Tibial artery (tissue), 4 donors: Measurements from ENCODE around the gene CP.

Experiments
- DNase-seq, 2 donors: peaks; one replicate each; pipeline ENCODE4 v3.0.0-alpha.2; 2019
- H3K27ac ChIP-seq, 2 donors: fragments of 200-600 bp; sonication (generic) in 1 of 2; 1 replicate in 1 of 2; 2 replicates in 1 of 2; pipeline ENCODE4 v1.5.1; 2018 to 2019; ENCODE audit warnings: mild to moderate bottlenecking in 1 of 2
- H3K27me3 ChIP-seq, 2 donors: fragments of 200-600 bp; sonication (generic) in 1 of 2; one replicate each; pipeline versions ENCODE4 v1.5.1 to v1.6.0; 2016 to 2019
- H3K36me3 ChIP-seq, 3 donors: fragments of 200-600 bp; sonication (generic) in 2 of 3; one replicate each; pipeline ENCODE4 v1.5.1; 2016 to 2019; ENCODE audit warnings: mild to moderate bottlenecking in 2 of 3
- H3K4me1 ChIP-seq, 4 donors: fragments of 200-600 bp; sonication (generic) in 2 of 4; 1 replicate in 3 of 4; 2 replicates in 1 of 4; pipeline ENCODE4 v1.5.1; 2016 to 2019
- H3K4me3 ChIP-seq, 2 donors: fragments of 200-600 bp; sonication (generic) in 1 of 2; 1 replicate in 1 of 2; 2 replicates in 1 of 2; pipeline ENCODE4 v1.5.1; 2018 to 2019; ENCODE audit warnings: mild to moderate bottlenecking in 2 of 2
- H3K9me3 ChIP-seq, 3 donors: fragments of 200-600 bp; sonication (generic) in 1 of 3; one replicate each; pipeline ENCODE4 v1.5.1; 2016 to 2019
- intact Hi-C: fragments of 100-400 bp; cut with DNase I; formaldehyde crosslinking; loops from one replicate; pipeline ENCODE4 v1.15.0; 2023; ENCODE audit warnings: low total_unique reads
- TF ChIP-seq, protein P1 (sequence below), 2 experiments: fragments of 200-600 bp in 1 of 2; fragments of 450-650 bp in 1 of 2; IDR thresholded peaks; one replicate each; pipeline ENCODE4 v1.5.1; 2017 to 2019; ENCODE audit warnings: antibody characterized with exemption in 2 of 2, mild to moderate bottlenecking in 1 of 2, moderate library complexity in 1 of 2

CP gene

DNA sequence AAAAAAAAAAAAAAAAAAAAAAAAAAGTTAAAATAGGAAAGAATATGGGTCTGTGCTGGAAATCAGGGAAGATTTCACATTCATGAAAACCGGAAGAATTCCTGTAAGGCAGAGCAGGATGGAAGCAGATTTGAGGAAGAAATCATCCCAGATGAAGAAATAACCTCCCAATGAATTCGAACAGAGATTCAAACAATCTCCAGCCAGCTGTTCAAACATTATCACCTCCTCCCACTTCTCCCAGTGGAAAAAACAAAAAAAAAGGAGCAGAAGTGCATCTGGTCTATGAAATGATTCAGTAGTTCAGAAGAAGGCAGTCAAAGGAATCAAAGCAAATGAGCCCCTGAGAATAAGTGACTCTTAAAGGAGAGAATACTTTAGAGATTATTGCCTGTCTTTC lies 33.1 kb downstream of the CP start:
- intact Hi-C loops: no loop called here
- Histone ChIP-seq H3K4me3 (no peak overlapping the region), H3K27ac (no peak overlapping the region), H3K36me3 (no peaks in the 10 kb centered on the region), H3K9me3 (no peaks in the 10 kb centered on the region), H3K27me3 (no peaks in the 10 kb centered on the region), H3K4me1 (no peaks in the 10 kb centered on the region)
- DNase-seq: no peak
- TF ChIP-seq, protein P1, sequence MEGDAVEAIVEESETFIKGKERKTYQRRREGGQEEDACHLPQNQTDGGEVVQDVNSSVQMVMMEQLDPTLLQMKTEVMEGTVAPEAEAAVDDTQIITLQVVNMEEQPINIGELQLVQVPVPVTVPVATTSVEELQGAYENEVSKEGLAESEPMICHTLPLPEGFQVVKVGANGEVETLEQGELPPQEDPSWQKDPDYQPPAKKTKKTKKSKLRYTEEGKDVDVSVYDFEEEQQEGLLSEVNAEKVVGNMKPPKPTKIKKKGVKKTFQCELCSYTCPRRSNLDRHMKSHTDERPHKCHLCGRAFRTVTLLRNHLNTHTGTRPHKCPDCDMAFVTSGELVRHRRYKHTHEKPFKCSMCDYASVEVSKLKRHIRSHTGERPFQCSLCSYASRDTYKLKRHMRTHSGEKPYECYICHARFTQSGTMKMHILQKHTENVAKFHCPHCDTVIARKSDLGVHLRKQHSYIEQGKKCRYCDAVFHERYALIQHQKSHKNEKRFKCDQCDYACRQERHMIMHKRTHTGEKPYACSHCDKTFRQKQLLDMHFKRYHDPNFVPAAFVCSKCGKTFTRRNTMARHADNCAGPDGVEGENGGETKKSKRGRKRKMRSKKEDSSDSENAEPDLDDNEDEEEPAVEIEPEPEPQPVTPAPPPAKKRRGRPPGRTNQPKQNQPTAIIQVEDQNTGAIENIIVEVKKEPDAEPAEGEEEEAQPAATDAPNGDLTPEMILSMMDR (IDR thresholded peaks at IDR 0.05): no peak

DNA sequence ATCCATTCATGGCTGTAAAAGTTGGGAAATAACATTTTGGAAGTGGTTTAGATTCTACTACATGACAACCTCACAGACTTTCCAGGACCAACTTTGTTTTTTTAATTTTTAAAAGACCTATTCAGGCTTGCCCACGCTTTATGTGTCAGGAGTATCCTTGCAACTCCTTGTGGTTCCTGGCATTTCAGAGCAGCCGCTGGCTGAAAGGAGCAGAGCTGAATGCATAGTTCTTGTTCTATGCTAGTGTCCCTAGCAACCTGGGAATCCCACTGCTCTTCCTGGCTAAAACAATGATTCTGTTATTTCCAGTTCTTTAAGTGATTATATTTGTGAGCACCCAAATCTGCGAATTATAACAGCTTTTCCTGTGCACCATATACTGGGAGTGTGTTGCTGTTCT lies 34.9 kb downstream of the CP start:
- no peaks in the 10 kb centered on the region for H3K27me3 ChIP-seq
- H3K36me3 ChIP-seq: no peaks in the 10 kb centered on the region
- intact Hi-C loops: no loop called here
- TF ChIP-seq, protein P1 (IDR thresholded peaks at IDR 0.05): no peak
- no peaks in the 10 kb centered on the region for H3K9me3 ChIP-seq
- no peak for DNase-seq
- H3K4me3 ChIP-seq: no peak overlapping the region
- H3K4me1 ChIP-seq: no peaks in the 10 kb centered on the region
- no peak overlapping the region for H3K27ac ChIP-seq

DNA sequence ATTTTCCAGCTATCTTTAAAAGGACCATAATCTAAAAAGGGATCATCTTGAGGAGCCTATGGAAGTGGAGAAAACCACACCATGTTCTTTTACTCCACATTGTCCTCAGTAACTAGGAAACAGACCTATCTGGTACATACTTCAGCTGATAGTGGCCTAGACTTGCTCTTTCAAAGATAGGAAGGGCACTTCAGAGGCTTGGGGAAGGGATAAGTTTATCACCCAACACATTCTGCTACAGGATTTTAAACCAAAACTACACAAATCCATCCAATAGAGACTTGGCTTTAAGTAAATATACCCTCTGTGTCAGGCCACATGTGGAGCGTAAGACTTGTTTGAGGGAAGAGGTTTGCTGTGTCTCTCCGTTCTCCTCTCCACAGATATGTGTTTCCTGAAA lies 35.4 kb downstream of the CP start:
- TF ChIP-seq, protein P1 (IDR thresholded peaks at IDR 0.05): no peak
- intact Hi-C loops: no loop called here
- no peak for DNase-seq

DNA sequence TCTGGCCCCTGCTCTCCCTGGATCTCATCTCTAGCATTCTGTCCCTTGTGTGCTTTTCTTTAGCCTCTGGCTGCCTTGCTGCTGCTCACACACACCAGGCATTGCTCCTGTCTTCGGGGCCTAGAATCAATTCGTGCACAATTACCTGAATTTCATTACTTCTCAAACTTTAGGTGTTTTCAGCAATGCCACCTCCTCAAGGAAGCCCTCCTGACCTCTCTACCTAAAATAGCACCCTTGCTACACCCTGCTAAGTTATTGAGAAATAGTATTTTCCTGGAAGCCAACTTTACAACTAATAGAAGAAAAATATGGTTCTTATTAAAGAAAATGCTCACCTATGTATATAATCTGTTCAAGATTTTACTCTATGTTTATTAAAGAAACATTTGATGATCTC lies 40.4 kb downstream of the CP start:
- no peaks in the 10 kb centered on the region for H3K27me3 ChIP-seq
- peaks cover 0 to 22% (median 5%) of the 10 kb centered on the region in 4 donors for H3K4me1 ChIP-seq
- no peak overlapping the region for H3K4me3 ChIP-seq
- TF ChIP-seq, protein P1 (IDR thresholded peaks at IDR 0.05): no peak
- peak overlapping the region; percentile 46 to 58 for H3K27ac ChIP-seq
- intact Hi-C loops: no loop called here
- H3K36me3 ChIP-seq: peaks cover 0 to 13% (median 10%) of the 10 kb centered on the region in 3 donors
- no peak for DNase-seq
- no peaks in the 10 kb centered on the region for H3K9me3 ChIP-seq

More for the DNA sequence above, 35.4 kb downstream of the CP start:
- H3K4me3 ChIP-seq: no peak overlapping the region
- H3K27ac ChIP-seq: no peak overlapping the region
- peaks cover 0 to 1% (median 0%) of the 10 kb centered on the region in 4 donors for H3K4me1 ChIP-seq
- no peaks in the 10 kb centered on the region for H3K36me3 ChIP-seq
- no peaks in the 10 kb centered on the region for H3K9me3 ChIP-seq
- H3K27me3 ChIP-seq: no peaks in the 10 kb centered on the region

DNA sequence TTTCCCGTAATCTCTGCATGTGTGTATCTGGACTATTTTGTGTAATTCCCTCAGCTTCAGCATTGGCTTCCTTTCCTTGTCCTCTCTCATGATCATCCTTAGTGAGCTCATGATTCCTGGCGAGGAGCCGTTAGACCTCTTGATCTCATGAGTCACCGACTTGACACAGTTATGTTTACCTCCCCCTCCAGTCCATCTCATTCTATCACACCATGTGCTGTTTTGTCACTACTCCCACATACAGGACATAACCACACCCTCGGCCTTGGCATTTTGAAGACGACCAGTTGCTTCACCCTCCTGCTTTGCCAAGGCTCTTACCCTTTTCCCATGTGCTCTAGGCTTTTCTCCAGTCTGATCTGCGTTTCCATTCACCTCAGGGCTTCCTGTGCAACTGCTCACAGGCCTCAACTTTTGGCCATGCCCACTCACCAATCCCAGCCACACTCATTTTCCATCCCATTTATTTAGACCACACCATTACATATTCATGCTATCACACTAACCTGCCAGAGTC lies 41.5 kb downstream of the CP start:
- H3K4me3 ChIP-seq: no peak overlapping the region
- TF ChIP-seq, protein P1 (IDR thresholded peaks at IDR 0.05): no peak
- peaks cover 3 to 19% (median 18%) of the 10 kb centered on the region in 3 donors for H3K36me3 ChIP-seq
- peak; percentile 93 to 98 for DNase-seq
- intact Hi-C loops: no loop called here
- peak overlapping the region; percentile 46 to 58 for H3K27ac ChIP-seq
- no peaks in the 10 kb centered on the region for H3K27me3 ChIP-seq
- peaks cover 0 to 22% (median 5%) of the 10 kb centered on the region in 4 donors for H3K4me1 ChIP-seq
- H3K9me3 ChIP-seq: no peaks in the 10 kb centered on the region

DNA sequence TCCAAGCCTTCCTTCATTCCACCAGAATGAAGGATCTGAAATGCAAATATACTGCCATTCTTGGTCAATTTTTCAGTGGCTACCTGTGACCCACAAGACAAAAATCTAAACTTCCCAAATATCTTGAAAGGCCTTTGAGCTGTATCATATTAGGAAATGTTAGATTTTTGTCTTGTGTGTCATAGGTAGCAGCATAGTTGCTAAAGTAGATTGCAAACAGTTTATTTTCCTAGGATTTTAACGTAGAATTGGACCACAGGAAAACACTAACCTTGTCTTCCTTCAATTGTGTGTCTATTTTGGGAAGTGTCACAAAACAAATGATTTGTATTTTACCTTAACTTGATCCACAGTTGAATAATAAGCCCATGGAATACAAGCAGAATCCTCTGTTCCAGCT lies 42.4 kb downstream of the CP start:
- intact Hi-C loops: no loop called here
- no peaks in the 10 kb centered on the region for H3K27me3 ChIP-seq
- no peaks in the 10 kb centered on the region for H3K9me3 ChIP-seq
- peaks cover 0 to 22% (median 5%) of the 10 kb centered on the region in 4 donors for H3K4me1 ChIP-seq
- DNase-seq: no peak
- no peak overlapping the region for H3K4me3 ChIP-seq
- peak overlapping the region; percentile 17 to 30 for H3K27ac ChIP-seq
- TF ChIP-seq, protein P1 (IDR thresholded peaks at IDR 0.05): no peak
- H3K36me3 ChIP-seq: peaks cover 8 to 28% (median 24%) of the 10 kb centered on the region in 3 donors
